ENCODE measurements around the gene ACOT11.

ACOT11 gene

GRCh38 chr1:54546651-54547401, 1.2 kb upstream of the ACOT11 start:
- ChIA-PET POLR2A (no interaction called here), CTCF (no interaction called here)
- TF ChIP-seq EGR2 (tag by site-specific recombination; IDR thresholded peaks at IDR 0.05; ENCODE audit: low read depth), result no peak
- TF ChIP-seq ZNF391 (tag by site-specific recombination; IDR thresholded peaks at IDR 0.05; ENCODE audit: borderline replicate concordance, low read depth), result no peak
- no peak for TF ChIP-seq ZNF521 (tag by site-specific recombination; IDR thresholded peaks at IDR 0.05)
- TF ChIP-seq ZSCAN16 (tag by site-specific recombination; IDR thresholded peaks at IDR 0.05), result no peak
- no peak for TF ChIP-seq ZNF558 (tag by site-specific recombination; IDR thresholded peaks at IDR 0.05)
- Histone ChIP-seq H3K4me1 (ENCODE audit: control insufficient read depth, insufficient read depth, low read length) (no peaks in the 10 kb centered on the region; the same call in 1 of the 2 replicates), H3K9me3 (ENCODE audit: control insufficient read depth, insufficient read depth, low read depth, low read length) (no peaks in the 10 kb centered on the region), H3K27ac (ENCODE audit: extremely low read depth, low read depth, low read length) (no peak overlapping the region), H3K36me3 (ENCODE audit: control insufficient read depth in 2 of 2, insufficient read depth in 1 of 2, low read length in 2 of 2) (no peaks in the 10 kb centered on the region), H3K4me3 (ENCODE audit: low read depth, low read length) (no peak overlapping the region)

- H3K36me3 ChIP-seq (ENCODE audit: control insufficient read depth in 2 of 2, insufficient read depth in 1 of 2, low read length in 2 of 2), result no peaks in the 10 kb centered on the region
- H3K9me3 ChIP-seq (ENCODE audit: control insufficient read depth, insufficient read depth, low read depth, low read length), result no peaks in the 10 kb centered on the region
- TF ChIP-seq ZNF473 (tag by site-specific recombination; IDR thresholded peaks at IDR 0.05), result no peak
- TF ChIP-seq GLIS1 (tag by site-specific recombination; IDR thresholded peaks at IDR 0.05), result peak; percentile 6; the same call in 1 of the 2 replicates
- TF ChIP-seq ZNF623 (tag by site-specific recombination; IDR thresholded peaks at IDR 0.05), result no peak
- TF ChIP-seq ZIC2 (tag by site-specific recombination; IDR thresholded peaks at IDR 0.05), result peak; percentile 46; the same call in 1 of the 2 replicates
- no peaks in the 10 kb centered on the region for H3K4me1 ChIP-seq (ENCODE audit: control insufficient read depth, insufficient read depth, low read length)
- no peak overlapping the region for H3K4me3 ChIP-seq (ENCODE audit: low read depth, low read length)
- H3K27ac ChIP-seq (ENCODE audit: extremely low read depth, low read depth, low read length), result no peak overlapping the region
- ChIA-PET CTCF (interaction anchor here (0.6 to 0.8 kb wide), 3 partner anchors 11 to 102 kb away, joined by 3 read pairs; no protein-coding TSS in a partner anchor), POLR2A (no interaction called here)
Measured at GRCh38 chr1:54548389-54549044, 489 bp downstream of the ACOT11 start.

DNA sequence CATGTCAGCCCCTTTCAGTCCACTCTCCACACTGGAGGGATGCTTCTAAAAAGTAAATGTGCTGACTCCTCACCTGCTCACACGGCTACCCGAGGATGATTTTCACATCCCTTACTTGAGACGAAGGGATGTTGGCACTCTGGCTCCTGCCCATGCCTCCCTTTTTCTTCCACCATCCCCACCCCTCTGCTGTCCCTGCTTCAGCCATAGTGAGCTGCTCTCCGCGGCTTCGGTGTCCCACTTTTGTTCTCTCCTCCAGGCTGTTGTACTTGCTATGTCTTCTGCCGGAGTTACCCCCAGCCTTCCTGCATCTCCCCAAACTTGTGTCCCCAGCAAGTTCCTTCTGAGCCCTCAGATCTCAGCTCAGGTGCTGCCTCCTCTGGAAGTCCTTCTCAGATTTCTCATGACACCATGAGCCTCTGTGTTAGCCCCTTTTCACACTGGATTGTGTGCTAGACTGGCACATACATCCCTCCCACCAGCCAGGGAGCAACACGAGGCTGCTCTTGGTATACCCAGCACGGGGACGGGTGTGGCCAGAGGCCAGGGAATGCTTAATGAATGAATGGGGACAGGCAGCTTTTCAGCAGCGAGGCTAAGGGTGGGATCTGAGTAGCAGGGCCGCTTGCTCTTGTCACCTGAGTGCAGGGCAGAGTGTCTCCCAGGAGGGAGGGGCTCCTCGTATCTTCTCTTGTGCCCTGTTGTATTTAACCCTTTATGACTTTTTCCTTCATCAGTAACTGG, 1.3 kb downstream of the ACOT11 start:
- TF ChIP-seq ZBTB17 (tag by site-specific recombination; IDR thresholded peaks at IDR 0.05) (0 out of 2 replicates have a peak, but pooled peaks have one; percentile 20), ZNF341 (tag by site-specific recombination; IDR thresholded peaks at IDR 0.05; ENCODE audit: low read depth) (no peak)
- Histone ChIP-seq H3K4me3 (ENCODE audit: low read depth, low read length) (no peak overlapping the region), H3K36me3 (ENCODE audit: control insufficient read depth in 2 of 2, insufficient read depth in 1 of 2, low read length in 2 of 2) (no peaks in the 10 kb centered on the region), H3K9me3 (ENCODE audit: control insufficient read depth, insufficient read depth, low read depth, low read length) (no peaks in the 10 kb centered on the region), H3K4me1 (ENCODE audit: control insufficient read depth, insufficient read depth, low read length) (no peaks in the 10 kb centered on the region), H3K27ac (ENCODE audit: extremely low read depth, low read depth, low read length) (no peak overlapping the region)
- POLR2A ChIA-PET, result no interaction called here
- CTCF ChIA-PET, result interaction anchor here (0.6 kb wide), 2 partner anchors 17 to 101 kb away, joined by 3 read pairs; no protein-coding TSS in a partner anchor

- Histone ChIP-seq H3K27ac (ENCODE audit: extremely low read depth, low read depth, low read length) (no peak overlapping the region), H3K4me3 (ENCODE audit: low read depth, low read length) (no peak overlapping the region), H3K9me3 (ENCODE audit: control insufficient read depth, insufficient read depth, low read depth, low read length) (no peaks in the 10 kb centered on the region), H3K4me1 (ENCODE audit: control insufficient read depth, insufficient read depth, low read length) (no peaks in the 10 kb centered on the region), H3K36me3 (ENCODE audit: control insufficient read depth in 2 of 2, insufficient read depth in 1 of 2, low read length in 2 of 2) (no peaks in the 10 kb centered on the region)
- CTCF ChIA-PET, result interaction anchor here (1.0 kb wide), 1 partner anchor 117 kb away, joined by 6 read pairs; no protein-coding TSS in a partner anchor
- POLR2A ChIA-PET, result no interaction called here
- no peak for TF ChIP-seq ZNF26 (tag by site-specific recombination; IDR thresholded peaks at IDR 0.05)
- TF ChIP-seq ZNF394 (tag by site-specific recombination; IDR thresholded peaks at IDR 0.05; ENCODE audit: borderline replicate concordance), result no peak
- TF ChIP-seq ATF2 (tag by site-specific recombination; IDR thresholded peaks at IDR 0.05; ENCODE audit: low read depth), result no peak
- no peak for TF ChIP-seq PRDM10 (tag by site-specific recombination; IDR thresholded peaks at IDR 0.05)
- TF ChIP-seq ZFP37 (tag by site-specific recombination; IDR thresholded peaks at IDR 0.05), result no peak
- no peak for TF ChIP-seq ZNF514 (tag by site-specific recombination; IDR thresholded peaks at IDR 0.05)
Measured at GRCh38 chr1:54551891-54552290, 3.9 kb downstream of the ACOT11 start.
